Esophagus squamous epithelium (tissue), 4 donors: Measurements from ENCODE around the gene IL1R1.
A peak's percentile ranks its signal among the peaks of the same experiment; 100 is the strongest.

Experiments used
- POLR2A ChIP-seq, 4 donors: fragments of 450-650 bp; IDR thresholded peaks; one replicate each; pipeline ENCODE4 v1.6.1; 2017; ENCODE audit warnings: antibody characterized with exemption in 4 of 4, mild to moderate bottlenecking in 4 of 4, moderate library complexity in 3 of 4
- TF ChIP-seq, protein P1 (sequence below), 6 experiments: fragments of 450-650 bp in 4 of 6; fragments of 200-600 bp in 2 of 6; sonication (generic) in 2 of 6; IDR thresholded peaks; one replicate each; pipeline ENCODE4 v1.5.1; 2016 to 2019; ENCODE audit warnings: antibody characterized with exemption in 6 of 6, mild to moderate bottlenecking in 4 of 6, moderate library complexity in 4 of 6

- TF ChIP-seq, protein P1, sequence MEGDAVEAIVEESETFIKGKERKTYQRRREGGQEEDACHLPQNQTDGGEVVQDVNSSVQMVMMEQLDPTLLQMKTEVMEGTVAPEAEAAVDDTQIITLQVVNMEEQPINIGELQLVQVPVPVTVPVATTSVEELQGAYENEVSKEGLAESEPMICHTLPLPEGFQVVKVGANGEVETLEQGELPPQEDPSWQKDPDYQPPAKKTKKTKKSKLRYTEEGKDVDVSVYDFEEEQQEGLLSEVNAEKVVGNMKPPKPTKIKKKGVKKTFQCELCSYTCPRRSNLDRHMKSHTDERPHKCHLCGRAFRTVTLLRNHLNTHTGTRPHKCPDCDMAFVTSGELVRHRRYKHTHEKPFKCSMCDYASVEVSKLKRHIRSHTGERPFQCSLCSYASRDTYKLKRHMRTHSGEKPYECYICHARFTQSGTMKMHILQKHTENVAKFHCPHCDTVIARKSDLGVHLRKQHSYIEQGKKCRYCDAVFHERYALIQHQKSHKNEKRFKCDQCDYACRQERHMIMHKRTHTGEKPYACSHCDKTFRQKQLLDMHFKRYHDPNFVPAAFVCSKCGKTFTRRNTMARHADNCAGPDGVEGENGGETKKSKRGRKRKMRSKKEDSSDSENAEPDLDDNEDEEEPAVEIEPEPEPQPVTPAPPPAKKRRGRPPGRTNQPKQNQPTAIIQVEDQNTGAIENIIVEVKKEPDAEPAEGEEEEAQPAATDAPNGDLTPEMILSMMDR (IDR thresholded peaks at IDR 0.05), result no peak
- TF ChIP-seq POLR2A (IDR thresholded peaks at IDR 0.05), result peak in 1 of 4 donors; percentile 33
These were observed 38.3 kb upstream of the IL1R1 start for GRCh38 chr2:102103992-102104871.
